Smooth muscle cell (in vitro differentiated cells): ENCODE data around the gene U2AF1L4. TPM values are rescaled to one million over a fixed set of nuclear protein-coding genes. Genes with fewer than 3 reads are reported as not detected.
A peak's percentile ranks its signal among the peaks of the same experiment; 100 is the strongest.

Experiments used
- DNase-seq: peaks from one replicate; lab custom pipeline; 2025; ENCODE audit not compliant: unreplicated experiment; lab: John Stamatoyannopoulos, UW
- H2AFZ ChIP-seq: fragments of 200-600 bp; sonication (generic); 2 replicates; pipeline ENCODE4 v1.6.0; 2016; ENCODE audit warnings: antibody characterized with exemption, low read depth, mild to moderate bottlenecking
- H3F3A ChIP-seq: fragments of 200-600 bp; sonication (generic); 2 replicates; pipeline ENCODE4 v1.6.0; 2017; ENCODE audit warnings: antibody characterized with exemption, low read depth
- H3K27ac ChIP-seq: fragments of 200-600 bp; sonication (generic); 2 replicates; pipeline ENCODE4 v1.5.1; 2016; ENCODE audit warnings: low read depth, mild to moderate bottlenecking
- H3K27me3 ChIP-seq: fragments of 200-600 bp; sonication (generic); 2 replicates; pipeline ENCODE4 v1.6.1; 2016; ENCODE audit warnings: low read depth, mild to moderate bottlenecking
- H3K36me3 ChIP-seq: fragments of 200-600 bp; sonication (generic); 2 replicates; pipeline ENCODE4 v1.5.1; 2016; ENCODE audit warnings: low read depth
- H3K4me1 ChIP-seq: fragments of 200-600 bp; sonication (generic); 2 replicates; pipeline ENCODE4 v1.5.1; 2016; ENCODE audit warnings: low read depth
- H3K4me2 ChIP-seq: fragments of 200-600 bp; sonication (generic); 2 replicates; pipeline ENCODE4 v1.6.0; 2016; ENCODE audit warnings: mild to moderate bottlenecking
- H3K4me3 ChIP-seq: fragments of 200-600 bp; sonication (generic); 2 replicates; pipeline ENCODE4 v1.5.1; 2016; ENCODE audit warnings: mild to moderate bottlenecking
- H3K79me2 ChIP-seq: fragments of 200-600 bp; sonication (generic); 2 replicates; pipeline ENCODE4 v1.6.0; 2016; ENCODE audit warnings: low read depth, mild to moderate bottlenecking
- H3K9ac ChIP-seq: fragments of 200-600 bp; sonication (generic); 2 replicates; pipeline ENCODE4 v1.6.0; 2016; ENCODE audit warnings: low read depth
- H3K9me3 ChIP-seq: fragments of 200-600 bp; sonication (generic); replicated peaks from 2 replicates; pipeline ENCODE4 v1.5.1; 2016; ENCODE audit warnings: low read depth
- H4K20me1 ChIP-seq: fragments of 200-600 bp; sonication (generic); 2 replicates; pipeline ENCODE4 v1.6.0; 2016; ENCODE audit warnings: low read depth
- CTCF ChIP-seq: fragments of 200-600 bp; sonication (generic); IDR thresholded peaks from 2 replicates; pipeline ENCODE4 v1.5.1; 2017; ENCODE audit warnings: borderline replicate concordance, mild to moderate bottlenecking, antibody characterized with exemption; ENCODE audit not compliant: insufficient read depth, poor library complexity, severe bottlenecking
- WGBS: methylation state at CpG from one replicate; pipeline ENCODE4 v1.1.7; 2016; ENCODE audit warnings: low lambda C conversion rate; 5-methylcytosine and 5-hydroxymethylcytosine counted together
- polyA plus RNA-seq: library from polyadenylated mRNA; unstranded; fragments of >200 nt; fragmentation: Nextera tagmentation; extraction: Ambion mirVana; gene quantifications from 2 replicates; pipeline ENCODE4 v1.2.1, GENCODE V29; 2016
- total RNA-seq: library from RNA; depleted of rRNA; stranded (reverse); fragments of >200 nt; gene quantifications from 2 replicates; pipeline ENCODE4 v1.2.3, GENCODE V29; 2014

The U2AF1L4 gene
- total and polyA plus RNA-seq, 2 experiments from 2014 or later: 14.6 to 29.3 TPM

- no peaks in the 10 kb centered on the region for H3F3A ChIP-seq
- H2AFZ ChIP-seq: no peak overlapping the region
- H3K9me3 ChIP-seq: no peaks in the 10 kb centered on the region
- H3K4me3 ChIP-seq: peak overlapping the region; percentile 83
- H3K79me2 ChIP-seq: peaks cover 43% of the 10 kb centered on the region
- H3K4me2 ChIP-seq: peak overlapping the region; percentile 94
- peaks cover 3% of the 10 kb centered on the region for H4K20me1 ChIP-seq
- 98% methylated on average over 5 of the region's 5 CpGs for WGBS
- no peaks in the 10 kb centered on the region for H3K36me3 ChIP-seq
- H3K27ac ChIP-seq: peak overlapping the region; percentile 100
- H3K4me1 ChIP-seq: peaks cover 9% of the 10 kb centered on the region
- H3K9ac ChIP-seq: peak overlapping the region; percentile 100
- no peak for DNase-seq
- TF ChIP-seq CTCF: no peak
- H3K27me3 ChIP-seq: no peaks in the 10 kb centered on the region
Measured at GRCh38 chr19:35746531-35746930, 1.3 kb upstream of the U2AF1L4 start.

- TF ChIP-seq CTCF: no peak
- peak overlapping the region; percentile 83 for H3K4me3 ChIP-seq
- H3K27ac ChIP-seq: peak overlapping the region; percentile 100
- peaks cover 39% of the 10 kb centered on the region for H3K79me2 ChIP-seq
- H3K4me1 ChIP-seq: peaks cover 9% of the 10 kb centered on the region
- no peaks in the 10 kb centered on the region for H3K27me3 ChIP-seq
- peak overlapping the region; percentile 94 for H3K4me2 ChIP-seq
- H3K9ac ChIP-seq: peak overlapping the region; percentile 100
- no peaks in the 10 kb centered on the region for H3F3A ChIP-seq
- DNase-seq: no peak
- no peaks in the 10 kb centered on the region for H3K9me3 ChIP-seq
- no peak overlapping the region for H2AFZ ChIP-seq
- no peaks in the 10 kb centered on the region for H3K36me3 ChIP-seq
- WGBS: 1% methylated on average over 4 of the region's 4 CpGs
- no peaks in the 10 kb centered on the region for H4K20me1 ChIP-seq
Measured at GRCh38 chr19:35746087-35746462, 857 bp upstream of the U2AF1L4 start.

GRCh38 chr19:35744430-35745327, 539 bp downstream of the U2AF1L4 start:
- no peaks in the 10 kb centered on the region for H3K27me3 ChIP-seq
- H2AFZ ChIP-seq: no peak overlapping the region
- H3K9me3 ChIP-seq: no peaks in the 10 kb centered on the region

More at GRCh38 chr19:35744430-35745327, 539 bp downstream of the U2AF1L4 start:
- peak overlapping the region; percentile 100 for H3K27ac ChIP-seq
- H3K4me3 ChIP-seq: peak overlapping the region; percentile 83
- peaks cover 32% of the 10 kb centered on the region for H3K79me2 ChIP-seq
- no peaks in the 10 kb centered on the region for H4K20me1 ChIP-seq
- DNase-seq: peak; percentile 82
- H3K4me1 ChIP-seq: peaks cover 14% of the 10 kb centered on the region
- H3K9ac ChIP-seq: peak overlapping the region; percentile 100
- H3K36me3 ChIP-seq: no peaks in the 10 kb centered on the region
- peak overlapping the region; percentile 94 for H3K4me2 ChIP-seq
- WGBS: 12% methylated on average over 40 of the region's 41 CpGs
- H3F3A ChIP-seq: no peaks in the 10 kb centered on the region
- peak; percentile 26 for TF ChIP-seq CTCF
